Amniotic epithelial cell (primary cell): Measurements from ENCODE around the gene ZNF227.
"Not testable (repeated sequence)": the region's sequence is repeated elsewhere in the genome, so short reads cannot be mapped to it uniquely, and the experiment has no call there.

Experiments used
- DNase-seq: peaks from one replicate; pipeline ENCODE4 v3.0.0-alpha.2; 2010; ENCODE audit warnings: low read depth

ZNF227 gene

DNA sequence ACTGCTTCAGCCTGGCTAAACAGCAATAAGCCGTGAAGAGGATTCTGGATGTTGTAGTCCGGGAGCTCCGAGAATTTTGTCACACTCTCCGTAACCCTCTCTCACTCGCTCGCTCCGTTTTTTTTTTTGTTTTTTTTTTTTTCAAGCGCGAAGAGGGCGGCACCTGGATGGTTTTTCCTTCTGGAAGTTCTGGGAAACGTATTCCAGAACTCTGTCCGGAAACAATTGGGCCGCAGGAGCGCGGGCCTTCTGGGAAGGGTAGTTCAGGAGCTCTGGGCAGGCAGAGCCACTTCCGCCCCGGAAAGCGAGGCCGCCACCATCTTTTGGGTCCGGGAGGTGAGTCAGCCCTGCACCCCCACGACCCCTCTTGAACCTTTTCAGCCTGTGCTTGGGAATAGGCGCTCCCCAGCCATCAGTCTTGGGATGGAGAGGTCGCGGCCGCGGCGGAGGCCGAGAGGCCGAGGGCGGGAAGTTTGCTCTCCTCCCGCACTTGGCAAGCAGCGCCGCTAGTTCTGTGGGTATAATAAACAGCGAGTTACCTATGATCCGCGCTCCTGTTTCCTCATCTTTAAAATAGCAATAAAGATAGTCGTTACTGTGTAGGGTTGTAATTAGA lies at the start of gene ZNF227:
Gene ZNF227 (plus strand): TSS at position 283 of the 616 bp plus-strand sequence. CDS start 5,261 bp downstream, outside the sequence.
- DNase-seq = peak; percentile 98

DNA sequence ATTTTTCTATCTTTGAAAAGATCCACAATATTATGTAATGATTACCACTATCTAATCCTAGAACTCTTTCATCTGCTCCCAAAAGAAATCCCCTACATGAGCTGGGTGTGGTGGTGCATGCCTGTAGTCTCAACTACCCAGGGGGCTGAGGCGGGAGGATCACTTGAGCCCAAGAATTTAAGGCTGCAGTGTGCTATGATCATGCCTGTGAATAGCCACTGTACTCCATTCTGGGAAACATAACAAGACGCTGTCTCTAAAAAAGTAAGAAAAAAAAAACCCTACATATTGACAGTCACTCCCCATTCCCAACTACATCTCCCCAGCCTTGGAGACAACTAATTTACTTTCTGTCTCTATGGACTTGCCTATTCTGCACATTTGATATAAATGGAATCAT lies 48.5 kb upstream of the ZNF227 start:
- DNase-seq = no peak

DNA sequence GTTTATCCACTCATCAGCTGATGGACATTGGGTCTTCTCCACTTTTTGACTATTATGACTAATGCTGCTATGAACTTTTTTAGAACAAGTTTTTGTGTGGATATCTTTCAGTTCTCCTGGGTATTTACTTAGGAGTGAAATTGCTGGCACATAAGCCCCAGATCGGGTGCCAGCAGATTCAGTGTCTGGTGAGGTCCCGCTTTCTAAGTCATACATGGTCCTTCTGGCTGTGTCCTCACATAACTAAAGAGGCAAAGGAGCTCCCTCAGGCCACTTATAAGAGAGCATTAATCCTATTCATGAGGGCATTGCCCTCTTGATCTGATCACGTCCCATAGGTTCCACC lies 48.0 kb upstream of the ZNF227 start:
- DNase-seq = no peak

DNA sequence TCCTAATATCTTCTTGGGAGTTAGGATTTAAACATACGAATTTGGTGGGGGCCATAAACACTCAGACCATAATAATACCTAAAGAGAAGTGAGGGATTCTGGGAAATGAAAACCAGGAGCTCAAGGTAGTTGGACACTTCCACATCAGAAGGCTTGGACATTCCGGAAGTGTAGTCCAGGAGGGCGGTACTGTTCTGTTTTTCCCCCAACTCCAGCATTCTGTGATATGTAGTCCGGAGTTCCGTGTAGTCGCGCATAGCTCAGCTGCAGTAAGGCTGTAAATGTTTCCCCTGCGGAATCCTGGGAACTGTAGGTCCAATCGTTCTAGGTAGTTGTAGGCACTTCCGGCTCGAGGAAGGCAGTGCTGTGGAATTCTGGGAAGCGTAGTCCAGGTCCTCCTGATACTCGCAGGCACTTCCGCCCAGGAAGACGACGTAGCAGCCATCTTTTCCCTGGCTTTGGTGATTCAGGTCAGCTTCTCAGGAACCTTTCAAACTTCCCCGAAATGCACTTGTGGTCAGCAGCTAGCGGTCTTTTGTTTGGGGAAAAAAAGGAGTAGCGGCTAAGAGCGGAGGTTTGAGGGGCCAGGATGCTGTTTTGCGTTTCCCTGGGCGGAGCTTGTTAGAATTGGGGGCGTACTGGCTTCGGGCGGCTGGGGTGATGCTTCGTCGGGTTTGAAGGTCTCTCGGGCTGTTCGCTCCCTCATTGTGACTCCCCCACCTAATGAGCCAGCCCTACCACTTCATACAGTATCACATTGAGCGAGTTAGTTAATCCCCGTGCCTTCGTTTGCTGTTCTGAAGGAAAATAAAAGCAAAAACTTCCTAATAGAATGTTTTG lies 47.4 kb upstream of the ZNF227 start, which contains the start of gene ZNF226:
Gene ZNF226 (plus strand): TSS at position 428 of the 840 bp plus-strand sequence. CDS start 4,981 bp downstream, outside the sequence.
- DNase-seq = peak; percentile 100

DNA sequence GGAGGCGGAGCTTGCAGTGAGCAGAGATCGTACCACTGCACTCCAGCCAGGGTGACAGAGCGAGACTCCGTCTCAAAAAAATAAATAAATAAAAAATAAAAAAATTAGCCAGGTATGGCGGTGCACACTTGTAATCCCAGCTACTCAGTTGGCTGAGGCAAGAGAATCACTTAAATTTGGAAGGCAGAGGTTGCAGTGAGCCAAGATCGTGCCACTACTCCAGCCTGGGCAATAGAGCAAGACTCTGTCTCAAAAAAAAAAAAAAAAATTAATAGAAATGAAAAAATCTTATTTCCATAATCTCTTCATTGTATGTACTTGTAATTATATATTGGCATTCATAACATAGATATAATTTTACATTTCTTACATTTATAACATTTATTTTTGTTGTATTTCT lies 41.7 kb upstream of the ZNF227 start:
- DNase-seq = not testable (repeated sequence)

DNA sequence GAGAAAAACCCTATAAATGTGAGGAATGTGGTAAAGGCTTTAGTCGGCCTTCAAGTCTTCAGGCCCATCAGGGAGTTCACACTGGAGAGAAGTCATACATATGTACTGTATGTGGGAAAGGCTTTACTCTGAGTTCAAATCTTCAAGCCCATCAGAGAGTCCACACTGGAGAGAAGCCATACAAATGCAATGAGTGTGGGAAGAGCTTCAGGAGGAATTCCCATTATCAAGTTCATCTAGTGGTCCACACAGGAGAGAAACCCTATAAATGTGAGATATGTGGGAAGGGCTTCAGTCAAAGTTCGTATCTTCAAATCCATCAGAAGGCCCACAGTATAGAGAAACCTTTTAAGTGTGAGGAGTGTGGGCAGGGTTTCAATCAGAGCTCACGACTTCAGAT lies 35.7 kb upstream of the ZNF227 start:
- DNase-seq = peak; percentile 49

DNA sequence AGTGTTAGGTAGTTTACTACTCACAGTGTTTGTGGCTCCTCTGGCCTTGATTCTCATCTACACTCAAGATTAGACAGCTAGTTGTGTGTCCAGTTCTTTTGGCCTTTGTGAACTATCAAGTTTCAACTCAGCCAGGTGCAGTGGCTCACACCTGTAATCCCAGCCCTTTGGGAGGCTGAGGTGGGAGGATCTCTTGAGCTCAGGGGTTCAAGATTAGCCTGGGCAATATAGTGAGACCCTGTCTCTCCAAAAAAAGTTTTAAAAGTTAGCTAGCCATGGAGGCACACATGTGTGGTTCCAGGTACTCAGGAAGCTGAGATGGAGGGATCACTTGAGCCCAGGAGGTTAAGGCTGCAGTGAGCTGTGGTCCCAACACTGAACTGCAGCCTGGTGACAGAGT lies 31.4 kb upstream of the ZNF227 start:
- no peak for DNase-seq

DNA sequence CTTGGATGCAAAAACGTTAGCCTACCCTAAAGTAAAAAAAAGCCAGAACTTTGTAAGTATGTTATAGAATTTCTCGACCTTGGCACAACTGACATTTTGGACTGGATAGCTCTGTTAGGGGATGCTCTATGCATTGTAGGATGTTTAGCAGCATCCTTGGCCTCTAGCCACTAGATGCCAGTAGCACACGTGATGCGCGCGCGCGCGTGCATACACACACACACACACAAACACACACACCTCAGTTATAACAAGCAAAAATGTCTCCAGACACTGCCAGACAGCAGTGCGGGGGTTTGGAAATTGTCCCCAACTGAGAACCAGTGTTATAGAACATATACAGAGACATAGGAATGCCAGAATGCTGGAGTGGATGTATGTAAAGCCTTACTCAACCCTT lies 30.2 kb upstream of the ZNF227 start:
- DNase-seq = no peak

DNA sequence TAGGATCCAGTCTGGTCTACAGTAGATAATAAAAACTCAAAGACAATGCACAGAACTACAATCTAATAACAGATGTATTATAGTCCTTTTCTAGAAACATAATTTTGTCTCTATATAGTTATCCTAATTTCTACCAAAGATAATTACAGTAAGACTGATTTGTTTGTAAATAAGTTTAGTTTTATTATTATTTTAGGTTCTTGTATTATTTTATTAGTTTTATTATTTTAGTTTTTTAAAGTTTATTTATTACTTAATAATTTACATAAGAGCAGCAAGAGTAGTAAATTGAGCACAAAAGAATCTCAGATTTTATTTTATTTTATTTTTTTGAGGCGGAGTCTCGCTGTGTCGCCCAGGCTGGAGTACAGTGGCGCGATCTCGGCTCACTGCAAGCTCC lies 22.3 kb upstream of the ZNF227 start:
- no peak for DNase-seq

DNA sequence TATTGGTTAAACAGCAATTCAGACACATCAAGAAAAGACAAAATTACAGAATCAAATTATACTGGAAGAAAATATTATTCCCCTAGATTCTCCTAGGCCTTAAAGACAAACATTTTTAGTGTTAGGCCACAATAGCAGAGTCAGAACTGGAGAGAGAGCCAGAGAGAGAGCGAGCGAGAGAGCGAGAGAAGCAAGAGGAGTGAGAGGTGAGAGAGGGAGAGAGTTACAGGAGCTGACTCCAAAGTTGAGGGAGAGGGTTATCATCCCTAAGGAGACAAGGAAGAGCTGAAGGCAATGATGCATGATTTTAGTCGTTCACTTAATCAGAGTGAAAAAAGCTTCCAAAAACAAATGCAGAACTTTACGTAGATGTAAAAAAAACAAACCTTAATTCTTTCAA lies 20.2 kb upstream of the ZNF227 start:
- DNase-seq = no peak

DNA sequence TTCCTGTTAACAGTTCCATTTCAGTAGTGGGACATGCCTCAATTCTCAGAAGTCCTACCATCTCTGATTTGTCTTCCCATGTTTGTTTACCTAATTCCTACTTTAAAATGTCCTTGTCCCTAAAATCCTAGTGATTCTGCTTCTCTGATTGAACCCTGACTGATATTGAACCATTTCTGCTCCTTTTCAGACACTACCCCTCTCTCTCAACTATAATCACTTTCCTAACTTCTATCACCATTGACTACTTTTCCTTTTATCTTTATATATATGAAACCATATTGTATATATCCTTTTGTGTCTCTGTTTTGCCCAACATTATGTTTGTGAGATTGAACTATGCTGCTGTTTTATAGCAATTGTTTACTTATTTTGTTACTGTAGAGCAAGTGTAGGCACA lies 15.6 kb upstream of the ZNF227 start:
- no peak for DNase-seq

DNA sequence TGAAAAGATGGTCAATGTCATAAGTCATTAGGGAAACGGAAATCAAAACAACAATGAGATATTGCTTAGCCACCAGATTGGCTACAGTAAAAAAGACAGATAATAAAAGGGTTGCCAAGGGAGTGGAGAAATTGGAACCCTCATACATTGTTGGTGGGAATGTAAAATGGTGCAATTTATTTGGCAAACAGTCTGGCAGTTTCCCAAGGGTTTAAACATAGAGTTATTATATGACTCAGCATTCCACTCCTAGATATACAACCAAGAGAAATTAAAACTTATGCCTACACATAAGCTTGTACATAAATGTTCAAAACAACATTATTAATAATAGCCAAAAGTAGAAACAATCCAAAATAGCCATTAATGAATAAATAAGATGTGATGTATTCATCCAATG lies 9.9 kb upstream of the ZNF227 start:
- DNase-seq = peak; percentile 44

DNA sequence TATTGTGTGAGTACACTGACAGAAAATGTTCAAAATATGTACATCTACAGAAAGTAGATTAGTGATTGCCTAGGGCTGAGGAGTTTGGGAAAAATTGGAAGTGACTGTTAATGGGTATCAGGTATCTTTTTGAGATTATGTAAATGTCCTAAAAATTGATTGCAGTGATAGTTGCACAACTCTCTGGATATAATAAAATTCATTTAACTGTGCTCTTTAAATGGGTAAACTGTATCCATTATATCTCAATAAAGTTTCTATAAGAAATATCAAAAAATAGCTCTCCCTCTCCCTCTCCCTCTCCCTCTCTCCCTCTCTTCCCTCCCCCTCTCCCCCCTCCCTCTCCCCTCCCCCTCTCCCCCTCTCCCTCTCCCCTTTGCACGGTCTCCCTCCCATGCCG lies 9.4 kb upstream of the ZNF227 start:
- DNase-seq = no peak

DNA sequence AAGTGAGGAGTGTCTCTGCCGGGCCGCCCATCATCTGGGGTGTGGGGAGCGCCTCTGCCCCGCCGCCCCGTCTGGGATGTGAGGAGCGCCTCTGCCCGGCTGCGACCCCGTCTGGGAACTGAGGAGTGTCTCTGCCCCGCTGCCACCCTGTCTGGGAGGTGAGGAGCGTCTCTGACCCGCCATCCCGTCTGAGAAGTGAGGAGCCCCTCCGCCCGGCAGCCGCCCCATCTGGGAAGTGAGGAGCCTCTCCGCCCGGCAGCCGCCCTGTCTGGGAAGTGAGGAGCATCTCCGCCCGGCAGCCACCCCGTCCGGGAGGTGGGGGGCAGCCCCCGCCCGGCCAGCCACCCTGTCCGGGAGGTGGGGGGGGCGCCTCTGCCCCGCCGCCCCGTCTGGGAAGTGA lies 8.5 kb upstream of the ZNF227 start:
- DNase-seq = not testable (repeated sequence)

DNA sequence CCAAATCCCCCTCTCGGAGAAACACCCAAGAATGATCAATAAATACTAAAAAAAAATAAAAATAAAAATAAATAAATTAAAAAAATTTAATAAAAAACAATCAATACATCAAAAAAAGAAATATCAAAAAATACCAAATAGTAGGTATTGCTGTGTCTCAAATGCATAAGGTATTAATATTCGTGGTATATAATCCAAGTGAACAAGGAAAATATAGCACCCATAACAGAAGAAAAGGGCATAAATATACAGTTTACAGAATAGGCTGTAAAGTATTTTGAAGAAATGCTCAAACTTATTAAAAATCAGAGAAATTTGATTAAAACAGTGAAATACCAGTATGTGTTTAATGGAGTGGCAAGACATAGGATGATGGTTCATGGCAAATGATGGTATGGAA lies 7.6 kb upstream of the ZNF227 start:
- no peak for DNase-seq

DNA sequence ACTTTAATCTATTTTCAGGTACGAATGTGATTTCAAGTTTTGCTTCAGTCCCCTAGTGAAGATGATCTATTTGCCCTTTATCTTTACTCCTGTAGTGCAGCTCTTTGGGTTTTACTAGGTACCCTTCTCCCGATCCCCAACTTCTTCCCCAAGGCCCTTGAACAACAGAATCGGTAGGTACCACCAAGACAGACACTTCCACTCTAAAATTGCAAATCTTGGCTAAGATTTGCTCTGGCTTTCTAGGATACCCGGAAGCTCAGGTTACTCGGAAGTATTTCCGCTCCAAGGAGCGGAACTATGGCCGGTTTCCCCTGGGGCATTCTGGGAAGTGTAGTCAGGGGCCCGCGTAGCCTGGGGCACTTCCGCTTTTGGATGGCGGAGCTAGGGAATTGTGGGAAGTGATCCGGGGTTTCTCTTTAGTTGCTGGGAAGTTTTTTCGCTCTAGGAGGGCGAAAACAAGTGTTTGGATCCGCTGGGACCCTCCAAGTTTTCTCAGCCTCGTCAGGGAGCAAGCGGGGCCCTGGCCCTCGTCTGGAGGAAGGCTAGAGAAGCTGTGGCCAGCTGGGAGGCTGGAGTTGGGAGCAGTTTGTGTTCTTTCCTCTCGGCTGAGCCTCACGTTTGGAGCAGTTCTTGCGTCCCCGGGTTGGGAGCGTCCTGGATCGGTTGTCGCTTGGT lies 5.1 kb upstream of the ZNF227 start:
- DNase-seq = peak; percentile 94

DNA sequence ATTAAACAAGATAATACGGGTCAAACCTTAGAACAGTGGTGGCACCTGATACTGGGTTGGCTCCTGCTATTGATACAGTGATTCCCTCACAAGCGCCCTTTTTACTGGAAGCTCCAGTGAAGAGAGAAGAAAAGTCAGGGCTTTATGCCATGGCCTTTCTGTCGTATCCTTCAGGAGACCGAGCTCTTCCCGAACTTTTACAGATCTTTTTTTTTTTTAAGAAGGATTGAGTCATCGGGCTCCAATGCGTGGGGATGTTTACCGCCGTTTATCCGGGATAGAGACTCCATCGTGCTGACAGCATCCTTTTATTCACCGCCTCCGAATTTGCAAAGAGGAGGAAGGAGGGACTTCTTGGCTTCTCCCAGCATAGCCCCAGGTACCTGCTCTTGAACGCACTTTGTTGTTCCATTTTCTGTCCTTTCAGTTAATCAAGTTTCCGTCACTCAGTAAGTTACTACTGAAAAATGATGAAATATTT lies 574 bp downstream of the ZNF227 start:
- DNase-seq = peak; percentile 56

DNA sequence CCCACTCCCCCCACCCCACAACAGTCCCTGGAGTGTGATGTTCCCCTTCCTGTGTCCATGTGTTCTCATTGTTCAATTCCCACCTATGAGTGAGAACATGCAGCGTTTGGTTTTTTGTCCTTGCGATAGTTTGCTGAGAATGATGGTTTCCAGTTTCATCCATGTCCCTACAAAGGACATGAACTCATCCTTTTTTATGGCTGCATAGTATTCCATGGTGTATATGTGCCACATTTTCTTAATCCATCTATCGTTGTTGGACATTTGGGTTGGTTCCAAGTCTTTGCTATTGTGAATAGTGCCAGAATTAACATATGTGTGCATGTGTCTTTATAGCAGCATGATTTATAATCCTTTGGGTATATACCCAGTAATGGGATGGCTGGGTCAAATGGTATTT lies 7.6 kb downstream of the ZNF227 start:
- not testable (repeated sequence) for DNase-seq

DNA sequence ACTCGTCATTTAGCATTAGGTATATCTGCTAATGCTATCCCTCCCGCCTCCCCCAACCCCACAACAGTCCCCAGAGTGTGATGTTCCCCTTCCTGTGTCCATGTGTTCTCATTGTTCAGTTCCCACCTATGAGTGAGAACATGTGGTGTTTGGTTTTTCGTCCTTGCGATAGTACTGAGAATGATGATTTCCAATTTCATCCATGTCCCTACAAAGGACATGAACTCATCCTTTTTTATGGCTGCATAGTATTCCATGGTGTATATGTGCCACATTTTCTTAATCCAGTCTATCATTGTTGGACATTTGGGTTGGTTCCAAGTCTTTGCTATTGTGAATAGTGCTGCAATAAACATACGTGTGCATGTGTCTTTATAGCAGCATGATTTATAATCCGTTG lies 8.4 kb downstream of the ZNF227 start:
- not testable (repeated sequence) for DNase-seq

DNA sequence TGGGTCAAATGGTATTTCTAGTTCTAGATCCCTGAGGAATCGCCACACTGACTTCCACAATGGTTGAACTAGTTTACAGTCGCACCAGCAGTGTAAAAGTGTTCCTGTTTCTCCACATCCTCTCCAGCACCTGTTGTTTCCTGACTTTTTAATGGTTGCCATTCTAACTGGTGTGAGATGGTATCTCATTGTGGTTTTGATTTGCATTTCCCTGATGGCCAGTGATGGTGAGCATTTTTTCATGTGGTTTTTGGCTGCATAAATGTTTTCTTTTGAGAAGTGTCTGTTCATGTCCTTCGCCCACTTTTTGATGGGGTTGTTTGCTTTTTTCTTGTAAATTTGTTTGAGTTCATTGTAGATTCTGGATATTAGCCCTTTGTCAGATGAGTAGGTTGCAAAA lies 9.0 kb downstream of the ZNF227 start:
- not testable (repeated sequence) for DNase-seq

DNA sequence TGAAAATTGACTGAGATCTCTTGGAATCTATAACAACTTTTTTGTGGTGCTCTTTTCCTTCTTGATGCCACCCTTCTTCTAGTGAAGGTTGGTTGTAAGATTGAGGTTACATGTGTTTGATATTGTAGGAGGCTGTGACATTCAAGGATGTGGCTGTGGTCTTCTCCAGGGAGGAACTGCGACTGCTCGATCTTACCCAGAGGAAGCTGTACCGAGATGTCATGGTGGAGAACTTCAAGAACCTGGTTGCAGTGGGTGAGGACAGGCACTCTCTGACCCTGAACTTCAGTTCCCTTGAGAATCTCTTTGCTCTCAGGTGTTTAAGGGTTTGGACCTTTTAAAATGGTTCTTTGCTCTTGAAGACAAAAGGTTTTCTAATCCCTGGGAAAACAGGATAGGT lies 16.0 kb downstream of the ZNF227 start:
- no peak for DNase-seq

DNA sequence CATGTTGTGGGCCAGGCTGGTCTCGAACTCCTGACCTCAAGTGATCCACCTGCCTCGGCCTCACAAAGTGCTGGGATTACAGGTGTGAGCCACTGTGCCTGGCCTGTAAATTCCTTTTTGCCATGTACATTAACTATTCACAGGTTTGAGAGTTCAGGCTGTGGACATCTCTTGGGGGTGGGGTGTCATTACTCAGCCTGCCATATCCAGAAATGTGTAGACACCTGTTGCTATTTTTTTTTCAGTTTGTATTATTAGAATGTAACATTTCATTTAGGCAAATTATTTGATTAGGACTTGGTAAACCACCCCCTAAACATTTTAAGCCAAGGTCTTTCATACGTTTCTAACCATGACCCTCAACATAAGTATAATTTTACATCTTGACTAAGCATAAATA lies 20.5 kb downstream of the ZNF227 start:
- DNase-seq = no peak

DNA sequence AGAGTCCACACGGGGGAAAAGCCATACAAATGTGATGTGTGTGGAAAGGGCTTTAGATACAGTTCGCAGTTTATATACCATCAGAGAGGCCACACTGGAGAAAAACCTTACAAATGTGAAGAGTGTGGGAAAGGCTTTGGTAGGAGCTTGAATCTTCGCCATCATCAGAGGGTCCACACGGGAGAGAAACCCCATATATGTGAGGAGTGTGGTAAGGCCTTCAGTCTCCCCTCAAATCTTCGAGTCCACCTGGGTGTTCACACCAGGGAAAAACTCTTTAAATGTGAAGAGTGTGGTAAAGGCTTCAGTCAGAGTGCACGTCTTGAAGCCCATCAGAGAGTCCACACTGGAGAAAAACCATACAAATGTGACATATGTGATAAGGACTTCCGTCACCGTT lies 24.1 kb downstream of the ZNF227 start:
- no peak for DNase-seq
